ENCODE measurements around the gene GSC2. TPM values are rescaled to one million over a fixed set of nuclear protein-coding genes. Genes with fewer than 3 reads are reported as not detected.
A peak's percentile ranks its signal among the peaks of the same experiment; 100 is the strongest.

The GSC2 gene
- total and polyA plus RNA-seq, 9 of the 15 experiments (the other 6 are each of a cell fraction or from before 2014, with no cell fraction given), result not detected

- no peak for TF ChIP-seq ZSCAN32 (CRISPR knock-in tag; IDR thresholded peaks at IDR 0.05)
- TF ChIP-seq ZNF354B (CRISPR knock-in tag; IDR thresholded peaks at IDR 0.05), result no peak
- TF ChIP-seq, protein P1, sequence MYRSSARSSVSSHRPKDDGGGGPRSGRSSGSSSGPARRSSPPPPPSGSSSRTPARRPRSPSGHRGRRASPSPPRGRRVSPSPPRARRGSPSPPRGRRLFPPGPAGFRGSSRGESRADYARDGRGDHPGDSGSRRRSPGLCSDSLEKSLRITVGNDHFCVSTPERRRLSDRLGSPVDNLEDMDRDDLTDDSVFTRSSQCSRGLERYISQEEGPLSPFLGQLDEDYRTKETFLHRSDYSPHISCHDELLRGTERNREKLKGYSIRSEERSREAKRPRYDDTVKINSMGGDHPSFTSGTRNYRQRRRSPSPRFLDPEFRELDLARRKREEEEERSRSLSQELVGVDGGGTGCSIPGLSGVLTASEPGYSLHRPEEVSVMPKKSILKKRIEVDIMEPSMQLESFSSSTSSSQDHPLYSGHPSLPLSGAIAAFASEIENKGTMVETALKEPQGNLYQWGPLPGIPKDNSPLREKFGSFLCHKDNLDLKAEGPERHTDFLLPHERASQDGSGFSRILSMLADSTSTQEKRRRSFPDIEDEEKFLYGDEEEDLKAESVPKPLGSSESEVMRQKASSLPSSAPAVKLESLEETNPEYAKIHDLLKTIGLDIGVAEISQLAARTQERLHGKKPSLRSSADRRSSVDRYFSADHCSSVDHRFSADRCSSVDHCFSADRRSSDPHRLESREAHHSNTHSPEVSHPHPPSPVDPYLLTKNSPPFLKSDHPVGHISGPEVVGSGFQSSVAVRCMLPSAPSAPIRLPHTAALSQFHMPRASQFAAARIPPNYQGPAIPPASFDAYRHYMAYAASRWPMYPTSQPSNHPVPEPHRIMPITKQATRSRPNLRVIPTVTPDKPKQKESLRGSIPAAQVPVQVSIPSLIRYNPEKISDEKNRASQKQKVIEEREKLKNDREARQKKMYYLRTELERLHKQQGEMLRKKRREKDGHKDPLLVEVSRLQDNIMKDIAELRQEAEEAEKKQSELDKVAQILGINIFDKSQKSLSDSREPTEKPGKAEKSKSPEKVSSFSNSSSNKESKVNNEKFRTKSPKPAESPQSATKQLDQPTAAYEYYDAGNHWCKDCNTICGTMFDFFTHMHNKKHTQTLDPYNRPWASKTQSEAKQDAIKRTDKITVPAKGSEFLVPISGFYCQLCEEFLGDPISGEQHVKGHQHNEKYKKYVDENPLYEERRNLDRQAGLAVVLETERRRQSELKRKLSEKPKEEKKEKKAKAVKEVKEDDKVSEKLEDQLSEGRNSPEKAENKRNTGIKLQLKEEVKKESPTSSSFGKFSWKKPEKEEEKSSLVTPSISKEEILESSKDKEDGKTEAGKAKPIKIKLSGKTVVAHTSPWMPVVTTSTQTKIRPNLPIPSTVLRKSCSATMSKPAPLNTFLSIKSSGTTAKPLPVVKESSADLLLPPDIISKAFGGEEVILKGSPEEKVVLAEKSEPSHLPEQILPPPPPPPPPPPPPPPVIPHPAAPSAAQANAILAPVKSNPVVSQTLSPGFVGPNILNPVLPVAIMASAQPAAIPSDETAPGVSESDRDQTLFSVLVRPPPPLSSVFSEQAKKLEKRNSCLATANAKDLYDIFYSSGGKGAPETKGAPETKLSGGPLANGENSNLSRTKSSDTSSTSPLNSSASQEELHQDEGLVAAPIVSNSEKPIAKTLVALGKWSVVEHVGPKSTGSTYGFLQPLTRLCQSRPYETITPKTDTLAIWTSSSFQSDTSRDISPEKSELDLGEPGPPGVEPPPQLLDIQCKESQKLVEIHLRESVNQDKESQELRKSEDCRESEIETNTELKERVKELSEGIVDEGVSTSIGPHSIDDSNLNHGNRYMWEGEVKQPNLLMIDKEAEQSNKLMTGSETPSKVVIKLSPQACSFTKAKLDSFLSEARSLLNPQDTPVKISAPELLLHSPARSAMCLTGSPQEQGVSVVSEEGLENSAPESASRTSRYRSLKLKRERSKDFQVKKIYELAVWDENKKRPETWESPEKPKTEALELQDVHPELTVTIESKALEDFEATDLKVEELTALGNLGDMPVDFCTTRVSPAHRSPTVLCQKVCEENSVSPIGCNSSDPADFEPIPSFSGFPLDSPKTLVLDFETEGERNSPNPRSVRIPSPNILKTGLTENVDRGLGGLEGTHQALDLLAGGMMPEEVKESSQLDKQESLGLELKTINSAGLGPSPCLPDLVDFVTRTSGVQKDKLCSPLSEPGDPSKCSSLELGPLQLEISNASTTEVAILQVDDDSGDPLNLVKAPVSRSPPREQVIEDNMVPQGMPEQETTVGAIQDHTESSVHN (IDR thresholded peaks at IDR 0.05; ENCODE audit: borderline replicate concordance in 1 of 2, low read depth in 1 of 2), result no peak
- 0 out of 2 replicates have a peak, but pooled peaks have one; percentile 23 for TF ChIP-seq SPI1 (IDR thresholded peaks at IDR 0.05; ENCODE audit: borderline replicate concordance, low read depth, low read length)
- TF ChIP-seq PBX2 (CRISPR knock-in tag; IDR thresholded peaks at IDR 0.05; ENCODE audit: low read depth), result 0 out of 2 replicates have a peak, but pooled peaks have one; percentile 18
- TF ChIP-seq PBX2 (tag; conservative IDR thresholded peaks at IDR 0.05; ENCODE audit: low read depth), result no peak
Measured at GRCh38 chr22:19147195-19147780, 2.8 kb downstream of the GSC2 start (continued).

Measured in K562 (cell line).